Measurements from ENCODE around the gene B3GNT2. TPM values are rescaled to one million over a fixed set of nuclear protein-coding genes. Genes with fewer than 3 reads are reported as not detected.
A peak's percentile ranks its signal among the peaks of the same experiment; 100 is the strongest.
"Not testable (repeated sequence)": the region's sequence is repeated elsewhere in the genome, so short reads cannot be mapped to it uniquely, and the experiment has no call there.

Gene B3GNT2
- total and polyA plus RNA-seq, 7 experiments from 2014 or later: 16.3 to 37.0 (median 20.3) TPM

DNA sequence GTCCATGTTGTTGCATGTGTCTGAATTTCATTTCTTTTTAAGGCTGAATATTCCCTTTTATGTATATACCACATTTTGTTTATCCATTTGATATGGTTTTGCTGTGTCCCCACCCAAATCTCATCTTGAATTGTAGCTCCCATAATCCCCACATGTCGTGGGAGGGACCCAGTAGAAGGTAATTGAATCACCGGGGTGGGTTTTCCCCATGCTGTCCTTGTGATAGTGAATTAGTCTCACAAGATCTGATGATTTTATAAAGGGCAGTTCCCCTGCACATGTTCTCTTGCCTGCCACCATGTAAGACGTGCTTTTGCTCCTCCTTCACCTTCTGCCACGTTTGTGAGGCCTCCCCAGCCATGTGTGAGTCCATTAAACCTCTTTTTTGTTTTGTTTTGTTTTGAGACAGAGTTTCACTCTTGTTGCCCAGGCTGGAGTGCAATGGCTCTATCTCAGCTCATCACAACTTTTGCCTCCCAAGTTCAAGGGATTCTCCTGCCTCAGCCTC, 72.8 kb downstream of the B3GNT2 start:
- DNase-seq; H3K9me3 ChIP-seq (ENCODE audit: control insufficient read depth in 2 of 3, low read length in 3 of 3); H3K4me3 Mint-ChIP-seq; H3K4me1 Mint-ChIP-seq; H3K27me3 ChIP-seq (ENCODE audit: control insufficient read depth in 2 of 2, insufficient read depth in 2 of 2, low read length in 2 of 2); intact Hi-C loops (cut with micrococcal nuclease); H3K27ac ChIP-seq (ENCODE audit: low read depth, low read length); ATAC-seq; CTCF ChIA-PET; H3K36me3 Mint-ChIP-seq; H3K4me3 ChIP-seq (ENCODE audit: low read length); H3K36me3 ChIP-seq (ENCODE audit: control insufficient read depth in 2 of 3, insufficient read depth in 3 of 3, low read length in 3 of 3); H3K27me3 Mint-ChIP-seq; H3K4me1 ChIP-seq (ENCODE audit: control insufficient read depth in 2 of 2, insufficient read depth in 2 of 2, low read length in 2 of 2); H3K27ac Mint-ChIP-seq: not testable (repeated sequence)
- POLR2A ChIA-PET: interaction anchor here (1.4 kb wide), 1 partner anchor 9 kb away, joined by 5 read pairs; no protein-coding TSS in a partner anchor
- peaks cover 0 to 13% (median 0%) of the 10 kb centered on the region in 11 donors for H3K9me3 Mint-ChIP-seq

DNA sequence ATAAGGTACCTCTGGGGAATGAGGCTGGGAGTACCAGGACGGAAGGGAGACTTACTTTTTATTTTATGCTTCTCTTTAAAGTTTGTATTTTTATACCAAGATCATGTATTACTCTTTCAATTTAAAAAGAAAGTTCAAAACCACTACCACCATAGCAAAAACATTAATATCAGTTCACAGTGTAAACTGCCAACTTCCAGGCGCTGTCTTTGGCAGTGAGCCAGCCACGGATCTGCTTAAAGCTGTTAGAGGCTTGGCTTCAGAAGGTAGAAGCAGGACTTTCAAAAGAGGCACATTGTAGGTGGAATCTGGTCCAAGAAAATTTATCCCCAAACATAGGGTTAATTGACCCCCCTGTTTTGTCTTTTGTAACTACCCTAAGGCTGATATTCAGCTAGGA, 74.8 kb downstream of the B3GNT2 start:
- intact Hi-C loops (cut with micrococcal nuclease): no loop called here
- Mint-ChIP-seq H3K27ac (no peak overlapping the region), H3K27me3 (peaks cover 0 to 5% (median 0%) of the 10 kb centered on the region in 5 donors), H3K36me3 (peaks cover 0 to 3% (median 0%) of the 10 kb centered on the region in 5 donors), H3K9me3 (peaks cover 0 to 21% (median 0%) of the 10 kb centered on the region in 11 donors), H3K4me3 (no peak overlapping the region), H3K4me1 (peaks cover 0 to 3% (median 0%) of the 10 kb centered on the region in 7 donors)
- peak in 1 of 9 donors; percentile 2 for DNase-seq
- ATAC-seq: no peak
- Histone ChIP-seq H3K36me3 (ENCODE audit: control insufficient read depth in 2 of 3, insufficient read depth in 3 of 3, low read length in 3 of 3) (no peaks in the 10 kb centered on the region), H3K9me3 (ENCODE audit: control insufficient read depth in 2 of 3, low read length in 3 of 3) (no peaks in the 10 kb centered on the region), H3K4me1 (ENCODE audit: control insufficient read depth in 2 of 2, insufficient read depth in 2 of 2, low read length in 2 of 2) (no peaks in the 10 kb centered on the region), H3K4me3 (ENCODE audit: low read length) (no peak overlapping the region), H3K27ac (ENCODE audit: low read depth, low read length) (no peak overlapping the region), H3K27me3 (ENCODE audit: control insufficient read depth in 2 of 2, insufficient read depth in 2 of 2, low read length in 2 of 2) (no peaks in the 10 kb centered on the region)
- ChIA-PET POLR2A (no interaction called here), CTCF (no interaction called here)

Small RNA genes within 50 kb of the gene (microRNA-seq; reads per million reads assigned to microRNA genes)
- gene MIR5192 (ENCODE audit: borderline microRNAs expressed): not detected
